HG03064 (cell line): ENCODE data around the gene GTPBP6.
"Not testable (repeated sequence)": the region's sequence is repeated elsewhere in the genome, so short reads cannot be mapped to it uniquely, and the experiment has no call there.

Experiments used
- ATAC-seq: cut with Tn5 transposase; IDR thresholded peaks from one replicate; pipeline ENCODE4 v1.9.1; 2021; ENCODE audit warnings: low read depth; ENCODE audit not compliant: unreplicated experiment

Gene GTPBP6

GRCh38 chrX:302975-303374 is 15.6 kb downstream of the GTPBP6 start:
- no peak for ATAC-seq

DNA sequence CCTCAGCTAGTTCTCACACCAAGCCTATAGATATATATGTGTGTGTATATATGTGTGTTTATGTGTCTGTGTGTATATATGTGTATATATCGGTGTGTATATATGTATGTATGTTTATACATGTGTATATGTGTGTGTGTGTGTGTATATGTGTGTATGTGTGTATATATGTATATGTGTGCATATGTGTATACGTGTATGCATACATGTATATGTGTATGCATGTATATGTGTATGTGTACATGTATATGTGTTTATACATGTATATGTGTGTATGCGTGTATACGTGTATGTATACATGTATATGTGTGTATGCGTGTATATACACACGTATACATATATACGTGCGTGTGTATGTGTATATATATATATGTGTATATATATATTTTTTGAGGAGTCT is 18.3 kb downstream of the GTPBP6 start:
- ATAC-seq, result no peak

DNA sequence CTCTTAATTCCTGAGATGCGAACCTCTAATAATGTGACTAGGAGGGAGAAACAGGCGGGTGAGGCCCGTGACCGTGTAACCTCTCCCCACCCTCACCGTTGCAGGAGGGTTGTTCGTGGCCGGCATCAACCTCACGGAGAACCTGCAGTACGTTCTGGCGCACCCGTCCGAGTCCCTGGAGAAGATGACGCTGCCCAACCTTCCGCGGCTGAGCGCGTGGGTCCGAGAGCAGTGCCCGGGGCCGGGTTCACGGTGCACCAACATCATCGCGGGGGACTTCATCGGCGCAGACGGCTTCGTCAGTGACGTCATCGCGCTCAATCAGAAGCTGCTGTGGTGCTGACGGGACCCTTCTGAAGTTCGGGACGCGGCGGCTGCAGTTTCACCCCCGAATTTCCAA is 19.6 kb downstream of the GTPBP6 start:
- ATAC-seq, result no peak

DNA sequence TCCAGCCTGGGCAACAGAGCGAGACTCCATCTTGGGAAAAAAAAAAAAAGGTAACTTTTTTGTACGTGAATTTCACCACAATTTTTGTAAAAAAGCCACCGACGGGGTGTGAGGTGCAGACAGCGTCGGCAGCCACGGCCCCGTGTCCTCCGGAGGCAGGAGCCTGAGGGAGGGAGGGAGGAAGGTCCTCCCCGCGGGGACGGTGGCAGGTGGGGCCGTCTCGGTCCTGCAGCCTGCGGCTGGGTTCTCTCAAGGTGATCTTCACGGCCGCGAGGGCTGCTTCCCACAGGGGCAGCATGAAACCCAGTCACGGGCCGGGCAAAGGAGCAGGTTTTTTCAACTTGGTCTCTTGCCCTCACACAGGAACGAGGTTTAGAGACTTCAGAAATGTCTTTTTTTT is 23.5 kb downstream of the GTPBP6 start:
- ATAC-seq, result no peak

DNA sequence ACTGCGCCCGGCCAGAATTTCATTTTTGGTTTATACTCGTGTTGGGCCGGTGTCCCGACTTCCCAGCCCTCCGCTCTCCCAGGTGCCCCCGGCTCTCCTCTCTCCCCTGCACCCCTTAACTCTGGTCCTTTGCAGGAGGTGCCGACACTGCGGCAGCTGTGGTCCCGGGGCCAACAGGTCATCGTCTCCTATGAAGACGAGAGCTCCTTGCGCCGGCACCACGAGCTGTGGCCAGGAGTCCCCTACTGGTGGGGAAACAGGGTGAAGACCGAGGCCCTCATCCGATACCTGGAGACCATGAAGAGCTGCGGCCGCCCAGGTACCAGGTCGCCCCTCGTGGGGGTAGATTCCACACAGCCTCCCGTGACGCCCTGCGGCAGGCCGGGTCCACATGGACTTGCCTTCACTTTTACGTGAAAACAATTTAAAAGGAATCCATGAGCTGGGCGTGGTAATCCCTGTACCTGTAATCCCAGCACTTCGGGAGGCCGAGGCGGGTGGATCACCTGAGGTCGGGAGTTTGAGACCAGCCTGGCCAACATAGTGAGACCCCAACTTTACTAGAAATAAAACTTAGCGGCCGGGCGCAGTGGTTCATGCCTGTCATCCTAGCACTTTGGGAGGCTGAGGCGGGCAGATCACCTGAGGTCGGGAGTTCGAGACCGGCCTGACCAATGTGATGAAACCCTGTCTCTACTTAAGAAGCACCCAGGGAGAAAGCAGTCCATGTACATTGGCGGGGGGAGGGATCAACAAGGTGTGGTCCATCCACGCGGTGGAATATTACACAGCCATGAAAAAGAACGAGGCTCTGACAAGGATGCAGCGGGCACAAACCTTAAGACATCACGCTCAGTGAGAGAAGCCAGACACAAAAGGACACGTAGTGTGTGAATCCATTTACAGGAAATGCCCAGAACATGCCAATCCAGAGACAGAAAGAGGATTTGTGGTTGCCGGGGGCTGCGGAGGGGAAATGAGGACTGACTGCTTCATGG is 25.4 kb downstream of the GTPBP6 start:
- no peak for ATAC-seq

DNA sequence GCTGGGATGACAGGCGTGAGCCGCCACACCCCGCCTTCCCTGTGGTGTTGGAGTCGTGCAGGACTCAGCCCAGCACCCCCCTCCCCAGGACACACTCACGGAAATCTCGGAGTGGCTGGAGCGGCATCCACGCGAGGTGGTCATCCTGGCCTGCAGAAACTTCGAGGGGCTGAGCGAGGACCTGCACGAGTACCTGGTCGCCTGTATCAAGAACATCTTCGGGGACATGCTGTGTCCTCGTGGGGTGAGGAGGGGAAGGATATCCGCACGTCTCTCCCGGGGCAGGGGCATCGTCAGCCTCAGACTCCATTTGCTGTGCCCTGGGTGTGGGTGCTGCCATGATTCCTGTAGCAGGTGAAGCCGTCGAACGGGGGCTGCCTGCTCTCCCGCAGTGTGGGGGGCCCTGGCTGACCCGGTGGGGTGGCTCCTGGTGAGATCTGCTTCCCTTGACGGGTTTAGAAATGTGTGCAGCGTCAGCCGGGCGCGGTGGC is 27.1 kb downstream of the GTPBP6 start:
- no peak for ATAC-seq

DNA sequence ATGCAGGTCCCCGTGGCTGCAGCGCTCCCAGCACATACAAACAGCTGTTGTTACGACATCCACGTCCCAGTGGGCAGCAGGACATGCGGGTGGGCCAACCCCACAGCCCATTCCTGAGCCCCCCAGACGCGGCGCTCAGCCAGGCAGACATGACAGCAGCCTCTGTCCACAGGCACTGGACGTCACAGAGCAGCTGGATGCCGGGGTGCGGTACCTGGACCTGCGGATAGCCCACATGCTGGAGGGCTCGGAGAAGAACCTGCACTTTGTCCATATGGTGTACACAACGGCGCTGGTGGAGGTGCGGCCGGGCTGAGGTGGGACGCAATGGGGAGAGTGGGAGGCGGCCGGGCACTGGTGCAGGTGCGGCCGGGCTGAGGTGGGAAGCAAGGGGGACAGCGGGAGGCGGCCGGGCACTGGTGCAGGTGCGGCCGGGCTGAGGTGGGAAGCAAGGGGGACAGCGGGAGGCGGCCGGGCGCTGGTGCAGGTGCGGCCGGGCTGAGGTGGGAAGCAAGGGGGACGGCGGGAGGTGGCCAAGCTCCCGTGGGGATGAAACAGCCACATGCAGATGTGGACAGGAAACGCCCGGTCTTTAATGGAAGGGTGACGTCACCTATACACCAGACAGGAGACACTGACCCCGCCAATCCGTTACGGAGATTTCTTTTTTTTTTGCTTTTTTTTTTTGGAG is 28.0 kb downstream of the GTPBP6 start:
- ATAC-seq, result no peak

- ATAC-seq, result no peak
These were observed 30.0 kb downstream of the GTPBP6 start for GRCh38 chrX:288561-288991.

GRCh38 chrX:287670-288069 is 30.9 kb downstream of the GTPBP6 start:
- ATAC-seq, result no peak

GRCh38 chrX:285076-285677 is 33.4 kb downstream of the GTPBP6 start:
- no peak for ATAC-seq

DNA sequence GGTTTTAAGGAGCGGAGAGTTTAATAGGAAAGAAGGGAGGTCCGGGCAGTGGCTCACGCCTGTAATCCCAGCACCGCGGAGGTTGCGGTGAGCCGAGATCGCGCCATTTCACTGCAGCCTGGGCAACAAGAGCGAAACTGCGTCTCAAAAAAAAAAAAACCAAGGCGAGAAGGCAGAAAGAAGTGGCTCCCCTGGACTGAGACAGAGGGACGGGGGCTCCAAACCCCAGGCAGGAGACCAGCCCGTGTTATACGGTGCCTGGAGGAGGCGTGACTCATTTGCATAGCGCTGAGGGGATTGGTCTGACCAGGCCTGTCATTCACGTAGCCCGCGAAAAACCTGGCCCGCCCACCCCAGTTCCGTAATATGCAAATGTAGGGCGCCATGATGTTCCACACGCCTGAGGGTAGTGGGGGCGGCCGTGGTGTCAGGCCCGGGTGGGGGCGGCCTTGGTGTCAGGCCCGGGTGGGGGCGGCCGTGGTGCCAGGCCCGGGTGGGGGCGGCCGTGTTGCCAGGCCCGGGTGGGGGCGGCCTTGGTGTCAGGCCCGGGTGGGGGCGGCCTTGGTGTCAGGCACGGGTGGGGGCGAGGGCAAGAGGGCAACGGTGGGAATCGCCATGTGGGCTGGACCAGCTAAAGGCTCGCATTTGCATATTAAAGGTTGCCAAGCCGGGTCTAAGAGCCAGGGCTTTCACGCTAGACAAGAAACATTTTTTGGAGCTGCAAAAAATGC is 35.3 kb downstream of the GTPBP6 start:
- peak; percentile 96 for ATAC-seq

GRCh38 chrX:282000-282681 is 36.5 kb downstream of the GTPBP6 start:
- ATAC-seq, result not testable (repeated sequence)

DNA sequence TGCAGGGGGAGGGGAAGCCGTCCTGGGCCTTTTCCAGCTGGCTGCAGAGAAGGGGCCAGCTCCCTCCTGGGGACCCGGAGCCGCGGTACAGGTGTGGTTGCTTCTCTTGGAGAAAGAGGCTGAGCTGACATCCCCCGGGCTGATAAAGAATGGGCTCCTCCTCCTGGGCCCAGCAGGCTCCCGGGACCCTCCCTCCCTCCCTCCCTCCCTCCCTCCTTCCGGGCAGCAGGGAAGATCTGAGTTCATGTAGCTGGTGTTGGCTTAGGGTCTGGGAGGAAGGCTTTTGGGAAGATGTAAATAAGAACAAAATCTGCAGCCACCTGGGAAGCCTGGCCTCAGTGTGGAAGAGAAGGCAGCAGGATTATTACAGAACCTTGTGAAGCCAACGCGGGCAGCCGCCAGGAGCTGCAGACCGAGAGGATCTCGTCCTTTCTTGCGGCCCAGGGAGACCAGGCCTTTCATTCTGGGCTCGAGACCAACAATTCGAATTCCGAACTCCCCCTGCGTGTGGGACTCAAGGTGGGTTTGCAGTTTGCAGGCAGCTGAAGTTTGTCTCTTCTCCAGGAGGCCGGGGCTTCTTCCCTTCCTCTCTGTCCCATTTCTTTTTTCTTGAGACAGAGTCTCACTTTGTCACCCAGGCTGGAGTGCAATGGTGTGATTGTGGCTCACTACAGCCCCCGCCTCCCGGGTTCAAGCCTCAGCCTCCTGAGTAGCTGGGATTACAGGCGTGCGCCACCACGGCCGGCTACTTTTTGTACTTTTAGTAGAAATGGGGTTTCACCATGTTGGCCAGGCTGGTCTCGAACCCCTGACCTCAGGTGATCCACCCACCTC is 37.2 kb downstream of the GTPBP6 start, which contains the start of gene PLCXD1:
Gene PLCXD1 (plus strand): TSS at position 216 of the 834 bp plus-strand sequence. CDS start 2,807 bp downstream, outside the sequence.
- ATAC-seq, result no peak

GRCh38 chrX:280722-281121 is 37.9 kb downstream of the GTPBP6 start:
- ATAC-seq, result not testable (repeated sequence)

DNA sequence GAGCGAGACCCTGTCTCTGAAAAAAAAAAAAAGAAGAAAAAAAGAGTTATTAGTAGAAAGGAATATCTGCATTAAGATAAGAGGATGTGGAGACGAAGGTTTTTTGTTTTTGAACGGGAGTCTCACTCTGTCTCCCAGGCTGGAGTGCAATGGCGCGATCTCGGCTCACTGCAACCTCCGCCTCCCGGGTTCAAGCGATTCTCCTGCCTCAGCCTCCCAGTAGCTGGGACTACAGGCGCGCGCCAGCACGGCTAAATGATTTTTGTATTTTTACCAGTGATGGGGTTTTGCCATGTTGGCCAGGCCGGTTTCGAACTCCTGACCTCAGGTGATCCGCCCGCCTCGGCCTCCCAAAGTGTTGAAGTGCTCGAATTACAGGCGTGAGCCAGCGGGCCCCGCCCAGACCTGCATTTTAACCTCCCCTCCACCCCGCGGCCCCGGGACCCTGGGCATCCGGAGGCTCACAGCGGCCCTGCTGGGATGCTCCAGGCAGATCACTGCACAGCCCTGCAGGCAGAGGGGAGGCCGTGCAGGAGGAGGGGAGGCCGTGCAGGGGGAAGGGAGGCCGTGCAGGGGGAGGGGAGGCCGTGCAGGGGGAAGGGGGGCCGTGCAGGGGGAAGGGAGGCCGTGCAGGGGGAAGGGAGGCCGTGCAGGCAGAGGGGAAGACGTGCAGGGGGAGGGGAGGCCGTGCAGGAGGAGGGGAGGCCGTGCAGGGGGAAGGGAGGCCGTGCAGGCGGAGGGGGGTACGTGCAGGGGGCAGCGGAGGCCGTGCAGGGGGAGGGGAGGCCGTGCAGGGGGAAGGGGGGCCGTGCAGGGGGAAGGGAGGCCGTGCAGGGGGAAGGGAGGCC is 38.6 kb downstream of the GTPBP6 start:
- not testable (repeated sequence) for ATAC-seq

- peak; percentile 28 for ATAC-seq
These were observed 41.9 kb downstream of the GTPBP6 start for GRCh38 chrX:276581-277201.

- peak; percentile 76 for ATAC-seq
These were observed 42.5 kb downstream of the GTPBP6 start for GRCh38 chrX:275967-276580.
